Thoracic aorta (tissue), 2 donors: Measurements from ENCODE around the gene IRF2BP2. TPM values are rescaled to one million over a fixed set of nuclear protein-coding genes. Genes with fewer than 3 reads are reported as not detected.
A peak's percentile ranks its signal among the peaks of the same experiment; 100 is the strongest.

Source experiments
- ATAC-seq: fragments of 150-250 bp; one replicate; pipeline ENCODE4 v1.8.0; 2017; ENCODE audit warnings: low read depth; ENCODE audit not compliant: insufficient number of reproducible peaks, low FRiP score
- DNase-seq: peaks from one replicate; pipeline ENCODE4 v3.0.0-alpha.2; 2020; ENCODE audit warnings: low spot score
- H3K27ac ChIP-seq, 2 donors: fragments of 200-600 bp; sonication (generic); 1 replicate in 1 of 2; 2 replicates in 1 of 2; pipeline ENCODE4 v1.5.1; 2016; ENCODE audit warnings: mild to moderate bottlenecking in 2 of 2, moderate library complexity in 2 of 2
- H3K27me3 ChIP-seq: fragments of 200-600 bp; sonication (generic); replicated peaks from 2 replicates; pipeline ENCODE4 v1.6.0; 2016; ENCODE audit warnings: mild to moderate bottlenecking; ENCODE audit not compliant: insufficient read depth
- H3K36me3 ChIP-seq: fragments of 200-600 bp; sonication (generic); one replicate; pipeline ENCODE4 v1.5.1; 2016
- H3K4me1 ChIP-seq, 2 donors: fragments of 200-600 bp; sonication (generic); 1 replicate in 1 of 2; 2 replicates in 1 of 2; pipeline versions ENCODE4 v1.5.1 to v1.6.0; 2016; ENCODE audit warnings: low read depth in 2 of 2, mild to moderate bottlenecking in 1 of 2; ENCODE audit not compliant: control insufficient read depth in 1 of 2
- H3K4me3 ChIP-seq: fragments of 200-600 bp; sonication (generic); 2 replicates; pipeline ENCODE4 v1.5.1; 2016; ENCODE audit warnings: mild to moderate bottlenecking
- H3K9me3 ChIP-seq: fragments of 200-600 bp; sonication (generic); 2 replicates; pipeline ENCODE4 v1.5.1; 2016
- total RNA-seq, 2 donors: library from RNA; depleted of rRNA; stranded (reverse); fragments of >200 nt; gene quantifications; one replicate each; pipeline versions ENCODE4 v1.1.0 to v1.2.3, GENCODE V29; 2016
- TF ChIP-seq, protein P1 (sequence below): fragments of 200-600 bp; sonication (generic); IDR thresholded peaks from one replicate; pipeline ENCODE4 v1.5.1; 2019; ENCODE audit warnings: antibody characterized with exemption

IRF2BP2 gene
- total RNA-seq, 2 donors from 2014 or later, result 114 to 175 TPM

DNA sequence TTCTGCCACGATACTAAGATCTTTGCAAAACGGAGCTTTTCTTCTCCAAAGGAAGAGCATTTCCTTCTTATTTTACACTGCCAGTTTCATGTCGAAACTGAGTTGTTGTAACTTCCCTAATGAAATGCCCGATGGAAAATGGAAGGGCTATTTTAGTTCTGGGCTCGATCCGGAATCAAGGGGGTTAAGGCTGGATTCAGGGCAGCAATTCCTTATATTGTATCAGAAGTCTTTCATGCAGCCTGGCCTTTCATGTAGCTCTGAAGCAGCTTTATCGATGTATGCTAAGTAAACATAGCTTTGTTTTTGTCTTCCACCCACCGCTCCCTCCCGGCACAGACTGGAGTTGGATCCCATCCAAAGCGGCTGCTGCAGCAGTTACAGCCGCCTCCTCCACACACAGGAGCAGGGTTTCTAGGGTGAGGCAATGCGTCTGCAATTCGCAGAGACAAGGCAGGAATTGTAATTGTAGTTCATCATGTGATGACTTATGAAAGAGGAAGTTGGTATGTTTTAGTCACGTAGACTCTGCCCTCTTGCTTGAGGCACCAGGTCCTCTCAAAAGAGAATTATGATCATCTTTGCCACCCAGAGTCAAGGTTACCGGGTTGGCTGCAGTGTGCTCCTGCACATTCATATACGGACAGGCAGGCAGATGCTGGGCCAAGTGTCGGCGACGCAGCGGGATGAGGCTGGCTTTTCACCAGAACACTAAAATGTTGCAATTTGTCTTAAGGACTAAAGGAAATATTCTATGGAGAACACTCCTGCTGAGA lies 2.6 kb upstream of the IRF2BP2 start:
- H3K27ac ChIP-seq, result peak overlapping the region; percentile 98 to 100
- H3K4me1 ChIP-seq, result peaks cover 32 to 58% of the 10 kb centered on the region in 2 donors
- H3K9me3 ChIP-seq, result no peaks in the 10 kb centered on the region
- no peaks in the 10 kb centered on the region for H3K27me3 ChIP-seq
- ATAC-seq, result peak; percentile 25
- H3K4me3 ChIP-seq, result peak overlapping the region; percentile 77
- TF ChIP-seq, protein P1, sequence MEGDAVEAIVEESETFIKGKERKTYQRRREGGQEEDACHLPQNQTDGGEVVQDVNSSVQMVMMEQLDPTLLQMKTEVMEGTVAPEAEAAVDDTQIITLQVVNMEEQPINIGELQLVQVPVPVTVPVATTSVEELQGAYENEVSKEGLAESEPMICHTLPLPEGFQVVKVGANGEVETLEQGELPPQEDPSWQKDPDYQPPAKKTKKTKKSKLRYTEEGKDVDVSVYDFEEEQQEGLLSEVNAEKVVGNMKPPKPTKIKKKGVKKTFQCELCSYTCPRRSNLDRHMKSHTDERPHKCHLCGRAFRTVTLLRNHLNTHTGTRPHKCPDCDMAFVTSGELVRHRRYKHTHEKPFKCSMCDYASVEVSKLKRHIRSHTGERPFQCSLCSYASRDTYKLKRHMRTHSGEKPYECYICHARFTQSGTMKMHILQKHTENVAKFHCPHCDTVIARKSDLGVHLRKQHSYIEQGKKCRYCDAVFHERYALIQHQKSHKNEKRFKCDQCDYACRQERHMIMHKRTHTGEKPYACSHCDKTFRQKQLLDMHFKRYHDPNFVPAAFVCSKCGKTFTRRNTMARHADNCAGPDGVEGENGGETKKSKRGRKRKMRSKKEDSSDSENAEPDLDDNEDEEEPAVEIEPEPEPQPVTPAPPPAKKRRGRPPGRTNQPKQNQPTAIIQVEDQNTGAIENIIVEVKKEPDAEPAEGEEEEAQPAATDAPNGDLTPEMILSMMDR, result no peak
- peak; percentile 87 for DNase-seq
- H3K36me3 ChIP-seq, result peaks cover 1% of the 10 kb centered on the region

DNA sequence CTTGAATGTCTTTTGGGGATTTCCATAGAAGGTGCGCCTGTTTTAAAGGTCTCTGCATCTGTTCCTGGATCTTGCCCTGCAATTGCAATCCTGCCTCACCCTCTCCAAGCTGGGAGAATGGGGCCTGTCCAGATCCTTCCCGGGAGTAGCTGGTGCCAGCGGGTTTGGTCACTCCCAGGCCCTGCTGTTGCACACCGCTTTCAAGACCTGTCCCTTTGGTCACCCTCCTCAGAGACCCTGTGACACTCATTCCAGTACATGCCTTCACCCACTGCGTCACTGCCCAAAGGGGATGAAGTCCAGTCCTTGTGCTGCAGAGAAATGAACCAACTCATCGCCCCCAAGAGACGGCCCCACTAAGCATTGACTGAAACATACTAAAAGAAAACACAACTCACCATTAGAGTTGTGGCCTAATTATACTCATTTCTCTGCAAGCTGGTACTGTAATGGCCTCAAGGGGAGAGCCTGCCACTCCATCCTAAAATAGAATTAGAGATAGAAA lies 1.9 kb upstream of the IRF2BP2 start:
- H3K27me3 ChIP-seq, result no peaks in the 10 kb centered on the region
- H3K36me3 ChIP-seq, result peaks cover 8% of the 10 kb centered on the region
- peaks cover 29 to 52% of the 10 kb centered on the region in 2 donors for H3K4me1 ChIP-seq
- peak; percentile 5 for ATAC-seq
- no peak for DNase-seq
- H3K9me3 ChIP-seq, result no peaks in the 10 kb centered on the region
- H3K27ac ChIP-seq, result peak overlapping the region; percentile 98 to 100
- TF ChIP-seq, protein P1, result no peak
- H3K4me3 ChIP-seq, result peak overlapping the region; percentile 77

DNA sequence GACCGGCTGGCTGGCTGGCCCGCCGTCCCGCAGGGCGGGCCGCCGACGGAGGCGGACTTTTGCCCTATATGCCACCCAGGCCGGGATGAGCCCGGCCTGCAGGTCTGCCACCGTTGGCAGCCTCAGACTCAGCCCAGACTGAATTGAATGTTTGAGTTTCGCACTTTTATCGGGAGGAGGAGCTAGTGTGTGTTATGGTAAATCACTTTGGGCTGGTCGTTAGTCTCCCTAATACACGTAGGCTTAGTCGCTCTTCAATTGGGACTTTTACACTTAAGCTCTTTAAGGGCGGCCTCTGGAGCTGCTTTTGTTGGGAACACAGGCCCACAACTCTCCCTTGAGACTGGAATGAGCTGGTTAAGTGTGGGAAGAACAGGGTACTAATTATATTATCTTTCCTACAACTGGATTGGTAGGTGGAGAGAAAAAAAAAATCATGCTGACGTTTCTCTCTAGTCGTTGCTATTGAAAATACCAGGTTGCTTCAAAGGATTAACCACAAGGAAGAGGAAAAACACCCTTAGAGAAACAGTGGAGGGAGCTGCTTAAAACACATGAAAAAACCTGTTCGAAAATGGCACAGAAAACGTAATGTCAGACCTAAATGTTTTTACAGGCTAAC lies 1.4 kb upstream of the IRF2BP2 start:
- peak overlapping the region; percentile 98 to 100 for H3K27ac ChIP-seq
- peak overlapping the region; percentile 77 for H3K4me3 ChIP-seq
- TF ChIP-seq, protein P1, result no peak
- H3K9me3 ChIP-seq, result no peaks in the 10 kb centered on the region
- no peaks in the 10 kb centered on the region for H3K27me3 ChIP-seq
- peaks cover 23 to 46% of the 10 kb centered on the region in 2 donors for H3K4me1 ChIP-seq
- H3K36me3 ChIP-seq, result peaks cover 13% of the 10 kb centered on the region
- no peak for DNase-seq
- no peak for ATAC-seq

DNA sequence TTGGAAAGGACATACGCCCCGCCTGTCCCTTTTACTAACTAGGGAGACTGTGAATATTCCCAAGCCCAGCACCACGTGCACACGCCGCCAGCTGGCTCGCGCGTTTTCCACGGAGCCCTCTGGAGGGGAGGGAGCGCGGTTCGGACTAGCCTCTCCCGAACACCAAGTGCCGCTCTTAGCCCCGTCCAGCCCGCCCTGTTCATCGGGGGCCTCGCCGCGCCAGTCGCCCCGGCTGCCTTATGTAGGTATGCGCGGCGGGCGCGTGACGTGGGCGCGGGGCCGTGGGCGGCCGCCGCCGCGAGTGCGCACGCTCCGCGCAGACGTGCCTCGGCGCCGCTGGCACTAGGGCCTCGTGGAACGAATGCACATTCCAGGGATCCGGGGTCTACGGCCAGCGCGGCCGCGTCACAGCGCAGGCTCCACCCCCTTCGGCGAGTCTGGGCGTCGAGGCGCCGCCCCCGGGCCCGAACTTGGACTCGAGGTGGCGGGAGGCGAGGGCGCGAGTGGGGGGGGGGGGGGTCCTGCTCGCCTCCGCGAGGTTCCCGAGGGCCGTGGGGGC lies 767 bp upstream of the IRF2BP2 start:
- Histone ChIP-seq H3K4me1 (peaks cover 23 to 40% of the 10 kb centered on the region in 2 donors), H3K27ac (peak overlapping the region; percentile 98 to 100), H3K36me3 (peaks cover 13% of the 10 kb centered on the region), H3K9me3 (no peaks in the 10 kb centered on the region), H3K4me3 (peak overlapping the region; percentile 77), H3K27me3 (no peaks in the 10 kb centered on the region)
- peak; percentile 66 for ATAC-seq
- peak; percentile 77 for DNase-seq
- TF ChIP-seq, protein P1, result no peak

DNA sequence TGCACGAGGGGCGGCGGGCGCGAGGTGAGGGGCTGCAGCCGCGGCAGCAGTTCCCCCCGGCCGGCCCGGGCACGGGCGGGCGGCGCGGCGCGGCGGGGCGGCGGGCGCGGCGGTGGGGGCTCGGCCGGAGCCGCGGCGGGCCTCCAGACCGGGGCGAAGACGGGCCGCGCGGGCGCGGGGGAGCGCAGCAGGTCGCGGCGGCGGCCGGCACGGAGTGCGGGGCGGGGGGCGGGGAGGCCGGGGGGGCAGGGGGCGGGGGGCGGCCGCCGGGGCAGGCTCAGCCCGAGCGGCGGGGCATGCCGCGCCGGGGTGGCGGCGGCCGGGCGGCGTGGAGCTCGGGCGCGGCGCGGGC lies 311 bp downstream of the IRF2BP2 start:
- ATAC-seq, result no peak
- TF ChIP-seq, protein P1, result no peak
- H3K4me3 ChIP-seq, result peak overlapping the region; percentile 77
- H3K9me3 ChIP-seq, result no peaks in the 10 kb centered on the region
- H3K36me3 ChIP-seq, result peaks cover 13% of the 10 kb centered on the region
- no peak for DNase-seq
- H3K4me1 ChIP-seq, result peaks cover 23 to 40% of the 10 kb centered on the region in 2 donors
- peak overlapping the region; percentile 98 to 100 for H3K27ac ChIP-seq
- H3K27me3 ChIP-seq, result no peaks in the 10 kb centered on the region
